HG03558 (cell line): ENCODE measurements around the gene RRAGB.
"Not testable (repeated sequence)": the region's sequence is repeated elsewhere in the genome, so short reads cannot be mapped to it uniquely, and the experiment has no call there.

Source experiments
- ATAC-seq: cut with Tn5 transposase; IDR thresholded peaks from one replicate; pipeline ENCODE4 v1.9.1; 2021; ENCODE audit warnings: moderate number of reproducible peaks; ENCODE audit not compliant: unreplicated experiment; ENCODE audit errors: extremely low read depth

RRAGB gene

DNA sequence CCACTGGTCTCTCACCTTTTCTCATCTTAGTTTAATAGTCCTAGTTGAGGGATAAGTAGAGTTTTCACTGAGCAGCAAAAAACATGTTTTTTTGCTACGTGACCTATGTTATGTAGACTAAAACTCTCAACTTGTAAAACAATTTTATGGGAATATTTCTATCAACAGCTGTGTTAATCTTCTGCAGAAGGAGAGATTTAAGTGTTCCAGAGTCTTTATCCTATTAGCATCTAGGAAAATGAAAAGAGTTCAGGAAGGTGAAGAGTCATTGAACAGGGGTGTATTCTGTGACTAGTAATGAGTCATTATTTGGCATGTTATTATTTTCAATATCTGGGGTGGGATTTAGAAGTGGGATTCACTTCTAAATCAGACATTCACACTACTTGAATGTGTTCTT, 41.9 kb downstream of the RRAGB start:
- ATAC-seq, result no peak

DNA sequence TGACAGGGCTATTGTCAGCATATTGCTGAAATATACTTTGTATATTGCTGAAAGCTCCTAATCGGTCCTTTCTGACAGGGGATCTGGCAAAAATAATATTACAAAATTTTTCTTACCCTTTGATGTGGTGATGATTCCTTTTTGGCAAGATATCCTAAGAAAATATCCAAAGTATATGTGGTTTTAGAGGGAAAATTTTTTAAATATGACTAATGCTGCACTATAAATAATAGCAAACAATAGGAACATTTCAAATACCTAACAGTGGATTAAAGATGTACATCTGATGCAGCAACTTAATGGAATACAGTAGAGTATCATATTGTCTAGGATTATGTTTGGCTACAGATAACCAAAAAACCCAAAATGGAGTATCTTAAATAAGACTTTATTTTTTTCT, 49.6 kb downstream of the RRAGB start:
- ATAC-seq, result no peak

- not testable (repeated sequence) for ATAC-seq
Measured at GRCh38 chrX:55774419-55774818, 56.9 kb downstream of the RRAGB start.

DNA sequence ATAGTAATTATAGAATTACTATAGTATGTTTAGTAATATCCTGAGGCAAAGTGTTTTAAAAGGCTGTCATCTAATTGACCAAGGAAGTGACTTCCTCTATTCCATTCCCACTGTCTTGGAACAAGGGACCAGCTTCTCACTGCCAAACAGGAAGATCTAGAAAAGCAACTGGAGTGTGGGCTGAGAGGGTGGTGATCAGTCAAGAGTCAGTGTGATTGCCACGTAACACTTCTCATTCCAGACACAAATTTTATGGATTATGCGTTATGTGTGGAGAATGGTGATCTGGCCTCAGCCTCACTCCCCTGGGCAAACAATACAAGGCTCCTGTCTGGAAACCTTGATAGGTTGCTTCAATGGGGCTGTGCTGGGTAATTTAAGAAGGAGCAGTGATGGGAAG, 60.0 kb downstream of the RRAGB start:
- no peak for ATAC-seq

GRCh38 chrX:55778322-55778721, 60.8 kb downstream of the RRAGB start:
- no peak for ATAC-seq

- no peak for ATAC-seq
Measured at GRCh38 chrX:55783723-55784122, 66.2 kb downstream of the RRAGB start.

DNA sequence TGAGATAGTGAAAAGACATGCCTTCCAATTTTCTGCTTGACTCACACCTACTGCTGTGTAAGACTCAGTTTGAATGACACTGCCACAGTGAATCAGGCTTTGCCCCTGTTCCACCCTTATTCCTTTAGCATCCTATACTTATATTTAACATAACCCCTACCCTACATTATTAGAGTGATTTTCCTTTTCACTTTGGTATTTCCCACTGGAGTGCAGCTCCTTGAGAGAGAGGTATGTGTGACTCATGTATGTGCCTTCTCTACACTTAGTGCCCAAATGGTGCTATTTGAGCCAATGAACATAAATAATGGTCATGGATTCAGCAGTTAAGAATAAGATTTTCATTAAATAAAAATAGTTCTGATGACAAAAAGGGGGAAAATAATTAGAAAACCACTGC, 69.5 kb downstream of the RRAGB start:
- ATAC-seq, result no peak

DNA sequence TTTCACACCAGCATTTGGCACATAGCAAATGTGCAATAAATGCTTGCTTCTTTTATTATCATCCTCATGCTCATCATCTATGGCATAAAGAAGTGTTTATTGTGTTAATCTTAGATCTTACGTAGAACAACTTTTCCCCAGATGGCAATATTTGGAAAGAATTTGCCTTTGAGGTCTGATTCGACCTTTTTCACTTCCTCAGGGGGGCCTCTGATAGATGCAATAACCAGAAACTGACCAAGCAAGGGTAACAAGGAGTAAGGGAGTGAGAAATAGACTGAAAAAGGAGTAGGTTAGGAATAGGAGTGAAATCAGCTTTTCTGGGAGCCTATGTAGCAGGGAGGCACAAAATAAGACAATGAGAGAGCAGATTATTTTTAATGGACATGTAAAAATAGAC, 70.2 kb downstream of the RRAGB start:
- no peak for ATAC-seq

DNA sequence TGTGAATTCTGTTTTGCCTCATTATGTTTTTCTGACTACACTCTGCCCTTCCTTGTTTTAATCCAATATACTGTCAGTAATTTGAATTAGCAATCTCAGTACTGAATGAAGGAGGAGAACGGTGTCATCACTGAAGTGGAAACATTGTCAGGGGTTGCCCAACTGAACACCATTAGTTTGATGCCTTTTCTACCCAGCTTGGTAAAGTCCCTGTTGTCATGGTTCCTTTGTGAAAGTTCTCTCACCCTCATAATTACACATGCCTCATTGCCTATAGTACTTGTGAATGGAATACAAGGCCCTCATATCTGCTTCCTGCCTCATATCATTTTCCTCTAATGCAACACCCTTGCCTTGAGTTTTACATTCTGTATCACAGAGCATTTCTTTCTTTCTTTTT, 76.9 kb downstream of the RRAGB start:
- peak; percentile 96 for ATAC-seq

DNA sequence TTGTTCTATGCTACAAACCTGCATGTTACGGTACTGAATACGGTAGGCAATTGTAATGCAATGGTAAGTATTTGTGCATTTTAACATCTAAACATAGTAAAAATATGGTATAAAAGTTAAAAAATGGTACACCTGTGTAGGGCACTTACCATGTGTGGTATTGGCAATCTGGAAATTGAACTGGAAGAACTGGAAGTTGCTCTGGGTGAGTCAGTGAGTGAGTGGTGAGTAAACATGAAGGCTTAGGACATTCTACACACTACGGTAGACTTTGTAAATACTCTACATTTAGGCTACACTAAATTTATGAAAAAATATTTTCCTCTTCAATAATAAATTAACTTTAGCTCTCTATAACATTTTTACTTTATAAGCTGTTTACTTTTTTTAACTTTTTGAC, 78.9 kb downstream of the RRAGB start:
- no peak for ATAC-seq

DNA sequence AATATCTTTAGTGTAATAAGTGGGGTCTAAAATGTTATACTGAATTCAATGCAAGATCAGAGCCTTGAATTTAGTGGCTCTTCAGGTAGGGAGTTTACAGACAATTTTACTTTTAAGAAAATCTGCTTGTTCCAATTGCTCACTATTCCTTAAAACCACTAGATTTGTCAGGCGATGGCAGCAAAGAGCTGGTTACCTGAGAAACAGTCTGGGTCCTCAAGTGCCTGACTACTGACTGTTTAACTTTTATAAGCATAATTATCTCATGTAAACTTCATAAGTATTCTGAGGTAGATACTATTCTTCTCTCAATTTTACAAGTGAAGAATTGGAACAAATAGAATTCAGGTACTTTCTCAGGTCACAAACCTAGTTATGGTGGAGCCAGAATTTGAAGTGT, 84.3 kb downstream of the RRAGB start:
- no peak for ATAC-seq
